IgD-negative memory B cell (primary cell): ENCODE measurements around the gene CACNB4. TPM values are rescaled to one million over a fixed set of nuclear protein-coding genes. Genes with fewer than 3 reads are reported as not detected.
"Not testable (repeated sequence)": the region's sequence is repeated elsewhere in the genome, so short reads cannot be mapped to it uniquely, and the experiment has no call there.

Experiments used
- H3K27ac Mint-ChIP-seq, 3 donors: one replicate each; pipeline ENCODE4 v1.8.0; 2020 to 2022; ENCODE audit warnings: mild to moderate bottlenecking in 3 of 3, mixed read lengths in 3 of 3, moderate library complexity in 1 of 3
- H3K27me3 Mint-ChIP-seq: one replicate; pipeline ENCODE4 v1.8.0; 2021; ENCODE audit warnings: mixed read lengths
- H3K36me3 Mint-ChIP-seq: one replicate; pipeline ENCODE4 v1.8.0; 2020; ENCODE audit warnings: mild to moderate bottlenecking, mixed read lengths
- H3K4me1 Mint-ChIP-seq, 3 donors: one replicate each; pipeline ENCODE4 v1.8.0; 2020 to 2022; ENCODE audit warnings: mixed read lengths in 3 of 3, mild to moderate bottlenecking in 1 of 3
- H3K4me3 Mint-ChIP-seq, 4 donors: one replicate each; pipeline ENCODE4 v1.8.0; 2020 to 2022; ENCODE audit warnings: mild to moderate bottlenecking in 4 of 4, mixed read lengths in 4 of 4, moderate library complexity in 3 of 4
- H3K9me3 Mint-ChIP-seq, 3 donors: one replicate each; pipeline ENCODE4 v1.8.0; 2020 to 2021; ENCODE audit warnings: mixed read lengths in 3 of 3, mild to moderate bottlenecking in 1 of 3
- polyA plus RNA-seq: library from polyadenylated mRNA; unstranded; fragments of 300-500 nt; fragmentation: Illumina TruSeq; gene quantifications from one replicate; pipeline ENCODE4 v1.2.3, GENCODE V29; 2021

The CACNB4 gene
- polyA plus RNA-seq, 1 donor from 2014 or later: 0.43 TPM

DNA sequence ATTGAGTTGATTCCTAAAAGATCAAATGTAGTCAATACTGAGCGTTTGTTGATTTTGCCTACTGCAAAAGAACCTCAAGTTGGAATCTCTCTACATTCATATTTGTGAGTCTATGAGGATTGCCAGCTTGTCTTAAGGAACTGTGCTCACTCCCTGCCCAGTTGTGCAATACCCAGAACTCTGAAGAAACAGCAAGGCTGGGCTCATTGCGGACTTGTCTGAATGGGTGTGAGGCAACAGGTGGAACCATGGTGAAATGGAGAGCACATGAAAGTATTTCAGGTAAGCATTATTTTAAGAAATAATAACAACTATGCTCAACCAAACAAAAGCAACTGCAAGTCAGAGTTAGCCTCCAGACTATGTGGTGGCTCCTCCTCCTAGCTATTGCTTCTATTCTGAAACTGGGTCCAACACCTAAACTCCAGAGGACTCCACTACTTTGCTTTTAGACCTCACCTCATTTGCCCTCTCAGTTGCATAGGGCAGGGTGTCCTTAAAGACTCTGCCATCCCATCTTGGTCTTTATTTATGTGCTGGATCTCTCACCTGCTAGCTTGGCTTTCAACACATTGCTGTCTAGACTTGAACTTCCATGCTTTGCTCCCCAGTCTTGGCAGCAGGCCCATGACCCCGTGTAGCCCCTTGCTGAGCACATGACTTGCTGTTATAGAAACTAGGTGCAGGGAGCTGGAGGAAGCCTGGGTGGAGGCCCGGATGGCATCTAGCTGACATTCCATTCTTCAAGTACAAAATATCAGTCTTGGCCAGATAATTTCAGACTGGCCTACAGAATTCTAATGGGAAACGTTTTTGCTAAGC is 175.8 kb downstream of the CACNB4 start:
- Mint-ChIP-seq H3K9me3 (no peaks in the 10 kb centered on the region), H3K4me3 (peak overlapping the region in 1 of 4 donors; percentile 68), H3K36me3 (no peaks in the 10 kb centered on the region), H3K27me3 (peaks cover 4% of the 10 kb centered on the region), H3K27ac (no peak overlapping the region), H3K4me1 (peaks cover 15 to 17% (median 17%) of the 10 kb centered on the region in 3 donors)

DNA sequence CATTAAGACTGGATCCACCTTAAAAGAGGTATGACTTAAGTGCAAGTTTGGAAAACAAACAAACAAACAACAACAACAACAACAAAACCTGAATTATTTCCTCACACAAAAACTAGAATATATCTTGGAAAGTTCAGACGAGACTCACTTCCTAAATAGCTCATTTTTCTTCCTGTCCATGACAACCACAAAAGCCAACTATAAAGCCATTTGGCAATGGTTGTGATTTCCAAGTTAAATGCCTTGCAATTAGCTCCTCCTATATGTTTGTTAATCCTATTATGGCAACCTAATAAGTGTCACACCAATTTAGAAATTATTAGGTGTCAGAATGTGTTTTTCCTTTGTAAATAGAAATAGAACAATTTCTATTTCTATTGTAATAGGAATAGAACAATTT is 179.1 kb downstream of the CACNB4 start:
- Mint-ChIP-seq H3K9me3 (no peaks in the 10 kb centered on the region), H3K4me1 (peaks cover 24 to 25% (median 24%) of the 10 kb centered on the region in 3 donors), H3K27ac (peak overlapping the region in 1 of 3 donors; percentile 89), H3K4me3 (peak overlapping the region in 1 of 4 donors; percentile 61), H3K27me3 (peaks cover 3% of the 10 kb centered on the region), H3K36me3 (no peaks in the 10 kb centered on the region)

DNA sequence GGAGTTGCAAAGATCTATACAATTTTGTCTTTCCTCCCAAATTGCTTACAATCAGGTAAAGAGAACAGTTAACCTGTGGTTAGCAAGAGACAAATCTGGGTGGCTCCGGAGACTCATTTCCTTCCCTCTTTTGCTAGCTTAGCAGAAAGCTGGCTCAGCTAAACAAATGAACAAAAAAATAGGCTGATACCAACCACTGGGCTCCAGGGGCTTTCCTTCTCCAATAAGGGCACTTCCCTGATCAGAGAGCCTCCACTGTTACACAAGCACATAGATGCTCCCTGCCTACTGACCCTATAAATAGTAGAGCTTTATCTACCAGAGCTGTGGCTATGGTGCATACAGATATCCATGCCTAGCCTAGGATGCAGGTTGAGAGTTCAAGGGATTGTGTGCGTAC is 180.5 kb downstream of the CACNB4 start:
- peak overlapping the region in 1 of 3 donors; percentile 88 for H3K27ac Mint-ChIP-seq

DNA sequence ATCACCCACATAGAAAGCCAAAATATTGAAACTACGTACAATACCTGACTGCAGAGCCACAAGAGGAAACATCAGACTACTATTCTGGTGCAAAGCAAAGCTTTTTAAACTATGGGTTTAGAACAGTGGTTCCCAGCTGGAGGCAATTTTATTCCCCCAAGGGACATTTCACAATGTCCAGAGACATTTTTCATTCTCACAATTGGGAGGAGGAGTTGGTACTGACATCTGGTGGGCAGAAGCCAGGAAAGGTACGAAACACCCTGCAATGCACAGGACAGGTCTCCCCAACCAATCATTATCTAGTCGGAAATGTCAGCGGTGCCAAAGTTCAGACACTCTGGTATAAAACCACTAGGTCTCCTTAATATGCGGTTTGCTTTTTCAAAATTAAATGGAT is 182.2 kb downstream of the CACNB4 start:
- Mint-ChIP-seq H3K4me3 (no peak overlapping the region), H3K9me3 (peaks cover 0 to 5% (median 0%) of the 10 kb centered on the region in 3 donors), H3K4me1 (peaks cover 33 to 36% (median 35%) of the 10 kb centered on the region in 3 donors), H3K27ac (no peak overlapping the region), H3K36me3 (no peaks in the 10 kb centered on the region), H3K27me3 (peaks cover 10% of the 10 kb centered on the region)

More for the DNA sequence above, 180.5 kb downstream of the CACNB4 start:
- Mint-ChIP-seq H3K9me3 (peaks cover 0 to 5% (median 0%) of the 10 kb centered on the region in 3 donors), H3K4me3 (peak overlapping the region in 3 of 4 donors; percentile 41 to 78 (median 65)), H3K27me3 (peaks cover 10% of the 10 kb centered on the region), H3K36me3 (no peaks in the 10 kb centered on the region), H3K4me1 (peaks cover 31 to 34% (median 33%) of the 10 kb centered on the region in 3 donors)

DNA sequence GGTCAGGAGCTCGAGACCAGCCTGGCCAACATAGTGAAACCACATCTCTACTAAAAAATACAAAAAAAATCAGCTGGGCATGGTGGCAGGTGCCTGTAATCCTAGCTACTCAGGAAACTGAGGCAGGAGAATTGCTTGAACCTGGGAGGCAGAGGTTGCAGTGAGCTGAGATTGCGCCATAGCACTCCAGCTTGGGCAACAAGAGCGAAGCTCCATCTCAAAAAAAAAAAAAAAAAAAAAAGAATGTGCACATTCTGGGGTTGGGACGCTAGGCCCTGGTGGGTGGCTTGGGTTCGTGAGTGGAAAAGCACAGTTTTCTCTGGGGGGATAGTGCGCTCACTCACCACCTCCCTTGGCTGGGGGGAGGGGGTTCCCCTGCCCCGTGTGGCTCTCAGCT is 183.2 kb downstream of the CACNB4 start:
- not testable (repeated sequence) for H3K4me3 Mint-ChIP-seq, H3K36me3 Mint-ChIP-seq, H3K27ac Mint-ChIP-seq, H3K9me3 Mint-ChIP-seq, H3K27me3 Mint-ChIP-seq
- peaks cover 35 to 36% (median 36%) of the 10 kb centered on the region in 3 donors for H3K4me1 Mint-ChIP-seq

DNA sequence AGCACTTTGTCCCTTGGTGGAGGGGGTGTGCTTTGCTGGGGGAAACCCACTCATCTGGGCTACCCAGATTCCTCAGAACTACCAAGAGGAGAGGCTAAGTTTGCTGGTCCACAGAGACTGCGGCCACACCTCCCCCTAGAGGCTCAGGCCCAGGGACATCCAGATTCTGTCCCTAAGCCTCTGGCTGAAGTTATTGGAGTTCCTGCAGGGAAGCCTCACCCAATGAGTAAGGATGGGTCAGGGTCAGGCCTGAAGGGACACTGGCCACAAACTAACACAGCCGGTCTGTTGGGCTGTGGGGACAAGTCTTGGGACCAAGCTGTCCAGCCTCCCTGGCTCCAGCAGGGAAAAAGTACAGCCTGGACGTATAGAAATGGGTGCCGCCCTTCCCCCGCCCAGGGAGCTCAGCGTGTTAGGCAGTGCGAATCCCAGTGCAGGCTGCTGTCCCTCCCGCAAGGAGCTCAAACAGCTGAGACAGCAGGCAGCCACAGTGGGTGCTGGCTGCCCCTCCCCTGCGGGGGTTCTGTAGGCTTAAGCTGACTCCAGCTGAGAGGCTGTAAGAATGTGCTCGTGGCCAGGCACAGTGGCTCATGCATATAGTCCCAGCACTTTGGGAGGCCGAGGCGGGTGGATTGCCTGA is 183.7 kb downstream of the CACNB4 start:
- H3K4me1 Mint-ChIP-seq: peaks cover 35 to 36% (median 36%) of the 10 kb centered on the region in 3 donors

DNA sequence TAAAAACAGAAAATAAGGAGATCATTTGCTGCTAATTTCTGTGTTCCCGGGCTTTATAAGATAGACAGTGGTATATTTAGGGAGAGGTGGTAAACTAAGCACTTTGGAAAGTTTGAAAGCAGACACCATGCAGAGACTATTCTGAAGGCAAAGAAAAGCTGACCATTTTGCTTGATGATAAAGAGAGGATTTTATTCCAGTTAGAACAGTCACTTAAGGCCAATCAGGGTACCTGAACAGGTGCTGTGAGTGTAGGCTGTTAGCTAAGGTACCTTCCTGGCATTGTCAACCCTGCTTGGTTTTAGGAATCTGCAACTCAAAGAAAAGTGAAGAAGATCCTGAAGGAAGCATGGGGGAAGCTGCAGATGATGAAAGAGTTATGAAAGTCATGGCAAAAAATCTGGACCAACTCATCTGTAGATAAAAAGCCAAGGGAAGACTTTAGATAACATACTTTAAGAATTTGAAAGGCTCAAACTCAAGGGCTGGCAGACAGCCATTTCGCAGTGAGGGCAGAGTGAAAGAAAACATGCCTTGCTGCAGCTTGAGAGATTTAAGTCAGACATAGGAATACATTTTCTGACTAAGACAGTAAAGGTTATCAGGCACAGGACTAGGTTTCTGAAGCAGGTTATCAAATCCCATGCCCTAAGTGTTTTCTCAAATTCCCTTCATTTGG is 190.5 kb downstream of the CACNB4 start:
- peaks cover 8 to 19% (median 9%) of the 10 kb centered on the region in 3 donors for H3K4me1 Mint-ChIP-seq
- no peak overlapping the region for H3K27ac Mint-ChIP-seq
- H3K4me3 Mint-ChIP-seq: no peak overlapping the region
- H3K36me3 Mint-ChIP-seq: peaks cover 3% of the 10 kb centered on the region
- H3K9me3 Mint-ChIP-seq: no peaks in the 10 kb centered on the region
- H3K27me3 Mint-ChIP-seq: no peaks in the 10 kb centered on the region

More for the DNA sequence above, 183.7 kb downstream of the CACNB4 start:
- peaks cover 3% of the 10 kb centered on the region for H3K36me3 Mint-ChIP-seq
- peaks cover 10% of the 10 kb centered on the region for H3K27me3 Mint-ChIP-seq
- peaks cover 0 to 5% (median 0%) of the 10 kb centered on the region in 3 donors for H3K9me3 Mint-ChIP-seq
- no peak overlapping the region for H3K27ac Mint-ChIP-seq
- H3K4me3 Mint-ChIP-seq: no peak overlapping the region

DNA sequence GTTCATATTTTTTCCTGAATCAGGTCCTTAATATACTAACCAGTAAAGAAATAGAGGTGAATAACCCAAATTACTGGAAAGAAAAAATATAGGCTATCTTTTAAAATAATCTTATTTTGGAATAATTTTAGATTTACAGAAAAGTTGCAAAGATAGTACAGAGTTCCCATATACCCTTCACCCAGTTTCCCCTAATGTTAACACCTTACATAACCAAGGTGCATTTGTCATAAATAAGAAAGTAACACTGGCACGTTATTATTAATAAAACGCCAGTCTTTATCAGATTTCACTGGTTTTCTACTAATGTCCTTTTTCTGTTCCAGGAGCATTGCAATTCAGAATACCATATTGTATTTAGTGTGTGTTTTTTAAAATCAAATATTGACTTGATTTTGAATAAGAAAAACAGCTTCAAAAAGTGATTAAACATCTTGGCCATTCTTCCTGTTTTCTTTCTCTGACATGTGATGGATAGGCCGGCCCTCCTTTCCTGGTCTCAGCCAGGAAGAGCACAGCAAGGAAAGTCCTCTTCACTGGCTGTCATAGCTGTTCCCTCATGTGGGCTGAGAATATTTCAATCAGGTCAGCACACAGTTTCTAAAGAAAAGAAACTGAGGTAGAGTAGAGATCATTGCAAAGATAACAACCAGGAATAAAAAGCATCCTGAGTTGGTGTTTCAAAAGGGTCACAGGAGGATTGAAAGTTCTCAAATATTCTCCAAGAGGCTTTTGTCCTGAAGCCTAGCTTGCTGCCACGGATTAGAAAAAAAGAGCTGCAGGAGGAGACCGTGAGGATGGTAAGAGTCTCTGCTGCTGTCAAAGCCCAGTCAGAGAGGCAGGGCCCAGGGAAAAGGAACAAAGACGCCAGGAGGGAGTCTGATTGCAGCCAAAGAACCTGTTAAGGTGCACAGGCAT is 191.3 kb downstream of the CACNB4 start:
- Mint-ChIP-seq H3K9me3 (no peaks in the 10 kb centered on the region), H3K4me3 (no peak overlapping the region), H3K36me3 (peaks cover 3% of the 10 kb centered on the region), H3K27ac (no peak overlapping the region), H3K4me1 (peaks cover 8 to 14% (median 8%) of the 10 kb centered on the region in 3 donors), H3K27me3 (no peaks in the 10 kb centered on the region)

DNA sequence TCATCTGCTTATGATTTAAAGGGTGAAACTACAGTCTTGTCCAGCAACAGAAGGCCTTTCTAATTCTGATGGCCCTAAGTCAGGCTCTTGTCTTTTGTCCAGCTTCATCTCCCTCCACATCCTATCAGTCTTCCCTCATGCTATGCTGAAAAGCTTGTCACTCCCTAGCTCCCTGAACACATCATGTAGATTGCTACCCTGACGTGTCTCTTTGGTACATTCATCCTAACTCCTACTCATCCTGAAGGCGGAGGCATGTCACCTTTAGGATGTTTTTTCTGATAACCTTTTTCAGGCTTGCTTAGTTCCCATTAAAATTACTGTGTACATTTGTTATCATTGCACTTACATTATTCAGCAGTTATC is 192.2 kb downstream of the CACNB4 start:
- H3K4me3 Mint-ChIP-seq: no peak overlapping the region
- peak overlapping the region in 1 of 3 donors; percentile 48 for H3K27ac Mint-ChIP-seq
- peaks cover 3% of the 10 kb centered on the region for H3K36me3 Mint-ChIP-seq
- H3K27me3 Mint-ChIP-seq: no peaks in the 10 kb centered on the region
- peaks cover 8 to 14% (median 8%) of the 10 kb centered on the region in 3 donors for H3K4me1 Mint-ChIP-seq
- H3K9me3 Mint-ChIP-seq: no peaks in the 10 kb centered on the region

DNA sequence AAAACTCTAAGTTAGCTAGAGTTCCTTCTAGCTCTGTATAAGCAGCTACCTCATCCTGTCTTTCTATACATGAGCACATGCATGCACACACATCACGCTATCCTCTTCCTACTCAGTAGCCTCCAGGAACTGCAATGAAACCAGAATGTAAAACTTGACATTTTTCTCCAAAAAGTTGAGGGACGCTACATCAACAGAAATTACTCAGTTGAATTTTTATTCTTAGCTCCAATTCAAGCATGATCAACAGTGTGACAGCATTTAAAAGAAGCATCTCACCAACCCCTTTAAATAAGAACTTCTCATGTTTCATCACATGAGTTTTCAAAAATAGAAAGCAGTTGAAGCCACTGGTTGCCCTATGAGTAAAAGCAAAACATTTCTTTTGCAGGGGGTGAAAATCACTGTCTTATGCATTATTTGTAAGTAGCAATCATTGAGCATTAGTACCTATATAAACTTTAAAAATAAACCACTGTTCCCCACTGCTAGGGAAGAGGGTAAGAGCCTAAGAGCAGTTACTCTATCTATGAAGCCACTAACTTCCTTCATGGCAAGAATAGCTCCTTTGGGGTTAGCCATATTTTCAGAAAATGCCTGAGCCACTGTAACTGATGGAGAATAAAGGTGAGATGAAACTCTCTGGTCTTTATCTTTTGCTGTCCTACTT is 192.7 kb downstream of the CACNB4 start:
- no peaks in the 10 kb centered on the region for H3K9me3 Mint-ChIP-seq
- H3K4me1 Mint-ChIP-seq: peaks cover 8 to 14% (median 8%) of the 10 kb centered on the region in 3 donors
- no peak overlapping the region for H3K4me3 Mint-ChIP-seq
- H3K27me3 Mint-ChIP-seq: no peaks in the 10 kb centered on the region
- peaks cover 3% of the 10 kb centered on the region for H3K36me3 Mint-ChIP-seq
- no peak overlapping the region for H3K27ac Mint-ChIP-seq

DNA sequence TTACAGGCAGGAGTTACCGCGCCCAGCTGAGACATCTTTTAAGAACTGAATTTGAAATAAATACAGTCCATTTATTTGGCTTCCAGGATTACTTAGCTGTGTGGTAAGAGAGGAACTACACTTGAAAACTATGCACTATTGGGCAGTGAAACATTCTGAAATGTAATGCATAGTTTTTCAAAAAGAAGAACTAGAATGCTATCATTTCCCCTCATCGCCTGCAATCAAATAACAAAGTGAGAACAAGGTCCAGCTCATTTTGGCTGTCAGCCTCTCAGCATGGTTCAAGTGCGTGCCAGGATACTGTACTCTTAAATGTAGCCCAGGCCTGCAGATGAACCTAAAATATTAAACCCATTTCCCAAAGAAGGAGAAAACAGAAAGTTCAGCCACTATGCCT is 194.0 kb downstream of the CACNB4 start:
- no peak overlapping the region for H3K27ac Mint-ChIP-seq
- no peaks in the 10 kb centered on the region for H3K27me3 Mint-ChIP-seq
- no peaks in the 10 kb centered on the region for H3K36me3 Mint-ChIP-seq

DNA sequence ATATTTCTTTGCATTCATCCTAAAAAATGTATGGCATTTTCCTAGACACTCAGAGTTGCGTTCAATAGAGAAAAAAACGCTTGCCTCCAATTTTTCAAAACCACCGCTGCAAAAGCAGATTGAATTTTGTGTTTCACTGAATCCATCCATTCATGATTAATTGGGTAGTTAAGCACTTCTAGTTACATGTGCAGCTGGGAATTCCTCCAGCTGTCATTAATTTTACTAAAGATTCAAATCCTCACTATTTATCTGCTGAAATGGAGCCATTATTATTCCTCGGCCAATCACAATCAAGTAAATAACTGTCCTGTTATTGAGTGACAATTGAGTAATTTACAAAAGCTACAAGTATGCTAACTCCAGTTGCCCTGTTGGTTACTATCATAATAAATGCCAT is 194.8 kb downstream of the CACNB4 start:
- Mint-ChIP-seq H3K4me1 (peaks cover 4 to 14% (median 8%) of the 10 kb centered on the region in 3 donors), H3K9me3 (no peaks in the 10 kb centered on the region), H3K27me3 (no peaks in the 10 kb centered on the region), H3K36me3 (no peaks in the 10 kb centered on the region), H3K4me3 (no peak overlapping the region), H3K27ac (no peak overlapping the region)

More for the DNA sequence above, 194.0 kb downstream of the CACNB4 start:
- H3K4me1 Mint-ChIP-seq: peaks cover 5 to 14% (median 8%) of the 10 kb centered on the region in 3 donors
- H3K9me3 Mint-ChIP-seq: no peaks in the 10 kb centered on the region
- H3K4me3 Mint-ChIP-seq: no peak overlapping the region

DNA sequence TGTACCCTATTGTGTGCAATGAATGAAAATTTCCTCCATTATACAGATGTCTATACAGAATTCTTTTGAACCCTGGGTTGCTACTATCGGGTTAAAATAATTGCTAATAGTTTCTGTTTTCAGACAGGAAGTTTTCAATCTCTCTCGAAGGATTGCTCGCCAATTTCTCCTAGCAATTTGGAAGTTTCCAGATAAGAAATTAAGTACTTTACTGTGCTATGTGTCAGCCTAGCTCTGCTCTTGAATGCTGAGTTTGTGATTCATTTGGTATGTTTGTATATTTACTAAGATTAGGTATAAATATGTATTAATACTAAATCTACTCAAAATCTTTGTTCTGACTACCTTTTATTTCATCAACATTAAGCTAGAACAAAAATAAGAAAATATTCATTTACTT is 196.0 kb downstream of the CACNB4 start:
- Mint-ChIP-seq H3K4me3 (no peak overlapping the region), H3K9me3 (no peaks in the 10 kb centered on the region), H3K4me1 (peaks cover 4 to 14% (median 8%) of the 10 kb centered on the region in 3 donors), H3K27ac (no peak overlapping the region), H3K36me3 (no peaks in the 10 kb centered on the region), H3K27me3 (no peaks in the 10 kb centered on the region)

DNA sequence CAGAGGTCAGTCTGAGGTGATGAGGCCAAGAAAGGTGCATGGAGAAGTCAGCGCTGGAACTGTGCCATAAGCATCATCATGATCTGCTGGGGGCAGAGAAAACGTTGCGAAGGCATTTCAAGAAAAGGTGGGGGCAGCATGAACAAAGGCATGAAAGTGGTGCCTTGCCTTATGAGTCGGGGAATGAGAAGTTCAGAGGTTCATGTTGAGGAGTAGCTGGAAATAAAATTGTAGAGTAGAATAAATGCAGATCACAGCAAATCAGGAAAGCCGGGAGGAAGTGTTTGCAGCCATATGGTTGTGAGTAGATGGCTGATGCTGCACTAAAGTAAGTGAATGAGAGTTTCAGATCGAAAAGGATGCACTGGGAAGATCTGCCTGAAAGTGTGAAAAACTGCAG is 198.5 kb downstream of the CACNB4 start:
- Mint-ChIP-seq H3K4me1 (peaks cover 1 to 6% (median 3%) of the 10 kb centered on the region in 3 donors), H3K27me3 (no peaks in the 10 kb centered on the region), H3K4me3 (no peak overlapping the region), H3K36me3 (no peaks in the 10 kb centered on the region), H3K27ac (no peak overlapping the region), H3K9me3 (no peaks in the 10 kb centered on the region)
